GM18868 (cell line): ENCODE data around the gene KSR1.
A peak's percentile ranks its signal among the peaks of the same experiment; 100 is the strongest.

Experiments used
- ATAC-seq: cut with Tn5 transposase; IDR thresholded peaks from one replicate; pipeline ENCODE4 v1.9.1; 2021; ENCODE audit warnings: mild to moderate bottlenecking, moderate library complexity; ENCODE audit not compliant: unreplicated experiment

Gene KSR1

DNA sequence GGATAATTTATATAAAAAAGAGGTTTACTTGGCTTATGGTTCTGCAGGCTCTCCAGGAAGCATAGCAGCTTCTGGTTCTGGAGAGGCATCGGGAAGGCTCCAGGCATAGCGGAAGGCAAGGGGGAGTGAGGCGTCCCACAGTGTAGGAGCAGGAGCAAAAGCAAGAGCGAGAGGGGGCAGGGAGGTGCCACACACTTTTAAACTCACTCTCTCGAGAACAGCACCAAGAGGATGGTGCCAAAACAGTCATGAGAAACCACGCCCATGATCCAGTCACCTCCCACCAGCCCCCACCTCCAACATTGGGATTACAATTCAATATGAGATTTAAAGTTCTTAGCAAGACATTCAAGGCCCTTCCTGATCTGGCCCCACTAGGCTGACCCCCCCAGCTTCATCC, 124.8 kb downstream of the KSR1 start:
- ATAC-seq, result no peak

DNA sequence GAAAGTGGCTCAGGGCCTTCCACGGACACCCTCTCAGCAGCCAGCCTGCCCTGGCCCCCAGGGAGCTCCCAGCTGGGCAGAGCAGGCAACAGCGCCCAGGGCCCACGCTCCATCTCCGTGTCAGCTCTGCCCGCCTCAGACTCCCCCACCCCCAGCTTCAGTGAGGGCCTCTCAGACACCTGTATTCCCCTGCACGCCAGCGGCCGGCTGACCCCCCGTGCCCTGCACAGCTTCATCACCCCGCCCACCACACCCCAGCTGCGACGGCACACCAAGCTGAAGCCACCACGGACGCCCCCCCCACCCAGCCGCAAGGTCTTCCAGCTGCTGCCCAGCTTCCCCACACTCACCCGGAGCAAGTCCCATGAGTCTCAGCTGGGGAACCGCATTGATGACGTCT, 126.4 kb downstream of the KSR1 start:
- ATAC-seq, result no peak

DNA sequence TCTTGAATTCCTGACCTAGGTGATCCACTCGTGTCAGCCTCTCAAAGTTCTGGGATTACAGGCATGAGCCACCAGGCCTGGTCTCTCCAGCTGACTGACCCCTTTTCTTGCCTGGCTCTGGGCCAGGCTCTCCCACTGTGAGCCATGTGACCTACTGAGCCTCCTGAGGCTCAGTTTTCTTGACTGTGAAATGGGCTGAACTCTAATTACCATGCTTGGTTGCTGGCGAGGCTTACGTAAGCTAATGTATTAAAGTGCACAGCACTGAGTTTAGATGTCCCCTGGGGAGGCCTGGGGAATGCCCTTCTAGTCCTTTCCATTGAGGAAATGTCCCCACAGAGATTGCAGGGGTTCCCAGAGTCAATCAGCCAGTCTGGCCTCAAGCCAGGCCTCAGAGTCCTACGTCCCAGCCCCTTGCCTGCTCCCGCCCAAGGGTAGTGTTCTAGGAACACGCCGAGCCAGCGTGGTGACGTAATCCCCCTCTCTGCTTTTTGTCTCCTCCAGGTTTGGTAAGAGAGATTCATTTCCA, 129.0 kb downstream of the KSR1 start:
- peak; percentile 80 for ATAC-seq

DNA sequence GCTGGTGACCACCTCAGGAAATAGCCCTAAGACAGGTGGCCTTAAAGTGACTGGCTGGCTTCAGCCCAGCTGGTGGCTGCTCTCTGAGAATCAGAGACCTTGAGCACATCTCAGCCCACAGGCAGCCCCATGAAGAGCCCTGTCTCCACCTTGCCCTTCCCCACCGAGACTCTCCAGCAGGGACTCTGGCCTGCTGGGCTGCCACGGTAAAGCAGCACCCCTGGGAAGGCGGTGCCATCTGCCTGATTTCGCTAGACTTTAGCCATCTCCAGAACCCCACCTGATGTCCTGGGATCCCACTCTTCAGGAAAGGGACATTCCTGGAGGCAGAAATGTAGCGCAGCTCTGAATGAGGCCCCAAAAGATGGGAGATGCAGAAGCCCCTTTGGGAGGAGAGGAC, 129.5 kb downstream of the KSR1 start:
- no peak for ATAC-seq

DNA sequence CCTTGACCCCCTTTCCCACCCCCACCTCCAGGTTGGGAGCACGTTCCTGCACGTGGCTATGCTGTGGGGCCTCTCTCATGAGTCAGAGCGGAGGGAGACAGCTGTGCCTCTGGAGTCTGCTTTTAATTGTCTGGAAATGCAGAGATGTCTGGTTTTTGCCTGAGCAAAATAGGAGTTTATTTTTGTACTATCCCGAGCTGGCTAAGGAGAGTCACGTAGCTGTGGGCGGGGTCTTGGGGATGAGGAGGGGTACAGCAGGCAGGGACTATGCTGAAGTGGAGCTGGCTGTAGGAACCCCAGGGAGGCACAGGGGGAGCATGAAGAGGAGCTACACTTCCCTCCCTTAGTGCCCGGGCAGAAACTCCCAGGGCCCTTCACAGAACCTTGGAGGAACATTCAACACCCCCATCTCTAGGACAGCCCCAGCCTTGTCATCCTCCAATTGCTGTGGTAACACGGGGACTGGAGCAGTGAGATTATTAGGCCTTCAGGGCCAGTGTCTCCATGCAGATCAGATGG, 130.0 kb downstream of the KSR1 start:
- no peak for ATAC-seq

DNA sequence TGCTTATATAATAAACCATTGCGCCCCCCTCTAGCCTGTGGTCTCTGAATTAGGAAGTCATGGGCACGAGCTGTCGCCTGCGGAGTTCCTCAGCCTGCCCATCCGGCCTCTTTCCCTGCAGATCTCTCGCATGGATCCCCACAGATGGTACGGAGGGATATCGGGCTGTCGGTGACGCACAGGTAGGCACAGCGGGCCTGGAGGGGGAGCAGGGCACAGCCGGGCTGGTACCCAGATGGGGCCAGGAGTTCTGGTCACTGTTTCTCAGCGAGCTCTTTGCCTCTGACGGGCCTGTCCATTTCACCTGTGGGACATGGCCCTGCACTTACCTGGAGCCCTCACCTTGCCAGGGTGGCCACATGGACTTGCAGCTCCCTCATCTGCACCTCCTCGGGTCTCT, 132.1 kb downstream of the KSR1 start:
- ATAC-seq, result no peak

DNA sequence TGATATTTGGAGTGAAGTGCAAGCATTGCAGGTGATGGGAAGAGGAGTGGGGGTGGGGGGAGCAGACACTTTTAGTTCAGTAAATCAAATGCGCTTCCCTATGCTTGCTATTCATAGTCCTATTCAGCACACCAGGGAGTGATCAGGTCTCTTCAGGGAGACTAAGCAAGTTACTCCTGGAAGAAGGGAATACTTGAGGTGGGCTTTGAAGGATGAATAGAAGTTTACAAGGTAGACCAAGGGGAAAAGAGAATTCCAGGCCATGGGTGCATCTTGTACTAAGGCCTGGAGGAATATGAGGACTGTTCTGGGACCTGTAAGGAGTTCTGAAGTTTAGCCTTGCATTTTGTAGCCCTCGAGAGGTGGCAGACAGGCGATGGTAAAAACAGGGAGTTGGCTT, 134.6 kb downstream of the KSR1 start:
- no peak for ATAC-seq

DNA sequence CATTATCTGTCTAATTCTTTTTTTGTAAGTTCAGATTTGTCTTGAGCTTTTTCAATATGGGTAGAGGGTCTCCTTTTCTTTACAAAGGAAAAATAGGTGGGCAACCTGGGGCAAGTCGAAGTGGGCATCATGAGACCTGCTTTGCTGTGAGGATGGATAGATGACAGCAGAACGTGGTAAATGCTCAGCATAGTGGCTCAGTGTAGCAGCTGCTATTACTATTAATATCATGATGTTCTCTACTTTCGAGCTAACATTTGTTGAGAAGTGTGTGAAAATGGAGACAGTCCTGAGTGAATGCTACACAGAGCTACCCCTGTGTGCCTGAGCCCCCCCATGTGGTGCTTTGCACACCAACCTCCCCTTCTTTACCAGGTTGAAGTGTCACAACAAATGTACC, 135.7 kb downstream of the KSR1 start:
- no peak for ATAC-seq

DNA sequence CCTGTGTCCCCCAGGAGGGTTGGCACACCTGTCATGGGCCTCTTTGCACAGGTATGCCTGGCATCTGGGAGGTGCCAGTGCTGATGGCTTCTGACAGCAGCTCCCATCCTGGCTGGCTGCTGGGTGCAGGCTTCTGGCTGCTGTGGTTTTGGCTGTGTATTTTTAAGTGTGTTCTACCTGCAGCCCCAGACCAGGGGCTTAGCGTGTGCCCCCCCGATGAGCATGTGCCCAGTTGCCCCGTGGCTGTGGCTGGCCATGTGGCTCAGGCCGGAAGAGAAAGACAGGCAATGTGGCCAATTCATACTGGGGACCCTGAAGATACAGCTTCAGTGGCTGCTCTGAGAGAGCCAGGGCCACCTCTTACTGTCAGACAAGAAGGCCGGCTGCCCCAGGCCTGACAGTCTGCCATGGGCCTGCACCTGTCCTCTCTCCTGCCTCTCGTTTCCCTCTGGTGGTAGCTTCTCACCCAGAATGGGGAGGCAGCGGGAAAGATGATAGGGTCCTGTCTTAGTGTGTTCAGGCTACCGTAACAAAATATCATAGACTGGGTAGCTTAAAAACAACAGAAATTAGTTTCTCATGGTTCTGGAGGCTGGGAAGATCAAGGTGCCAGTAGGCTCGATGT, 137.1 kb downstream of the KSR1 start:
- no peak for ATAC-seq

DNA sequence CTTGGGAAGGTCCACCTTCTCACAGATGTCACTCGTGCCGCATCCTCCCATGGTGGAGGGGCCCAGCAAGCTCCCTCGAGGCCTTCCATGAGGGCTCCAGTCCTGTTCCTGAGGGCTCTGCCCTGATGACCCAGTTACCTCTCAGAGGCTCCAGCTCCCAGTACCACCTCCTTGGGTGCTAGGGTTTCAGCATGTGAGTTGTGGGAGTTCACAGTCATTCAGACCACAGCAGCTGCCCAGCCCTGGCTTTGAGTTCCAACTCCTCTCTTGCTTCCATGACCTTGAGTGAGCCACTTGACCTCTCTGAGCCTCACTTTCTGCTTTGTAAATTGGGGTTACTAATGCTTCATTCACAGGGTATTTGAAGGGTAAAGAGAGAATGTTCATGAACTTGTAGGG, 137.6 kb downstream of the KSR1 start:
- no peak for ATAC-seq

DNA sequence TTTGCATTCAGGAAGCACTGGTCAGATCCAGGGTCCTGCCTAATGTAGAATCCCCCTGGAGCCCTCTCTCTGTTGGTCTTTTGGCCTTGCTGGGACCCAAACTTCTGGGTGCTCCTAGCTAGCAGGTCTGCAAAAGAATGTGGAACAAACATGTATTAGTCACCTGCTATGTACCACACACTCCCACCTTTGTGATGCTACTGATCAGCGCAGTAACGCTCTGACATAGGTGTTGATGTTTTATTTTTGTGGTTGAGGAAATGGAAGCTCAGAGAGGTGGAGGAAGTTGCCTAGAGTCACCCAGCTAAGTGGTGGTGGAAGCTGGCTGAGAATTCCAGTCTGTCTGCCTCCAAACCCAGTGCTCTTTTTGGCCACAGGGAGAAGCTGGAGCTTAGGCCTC, 139.0 kb downstream of the KSR1 start:
- no peak for ATAC-seq

DNA sequence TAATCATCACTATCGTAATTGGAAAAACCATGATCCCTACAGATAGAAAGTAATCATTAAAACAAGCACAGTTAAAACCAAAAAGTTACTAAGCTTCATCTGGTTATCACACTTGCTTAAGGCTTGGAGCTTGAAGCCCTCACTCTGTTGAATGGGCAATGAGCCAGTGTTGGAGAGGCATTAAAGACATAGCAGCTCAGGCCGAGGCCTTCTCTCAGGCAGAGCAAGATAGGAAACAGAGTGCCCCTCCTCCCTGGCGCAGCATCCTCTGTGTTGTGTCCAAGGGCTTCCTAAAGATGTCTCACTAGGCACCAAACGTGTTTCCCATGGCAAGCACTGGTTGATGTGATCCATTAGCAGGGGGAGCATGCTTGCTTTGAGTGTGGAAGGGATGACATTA, 139.8 kb downstream of the KSR1 start:
- ATAC-seq, result no peak

DNA sequence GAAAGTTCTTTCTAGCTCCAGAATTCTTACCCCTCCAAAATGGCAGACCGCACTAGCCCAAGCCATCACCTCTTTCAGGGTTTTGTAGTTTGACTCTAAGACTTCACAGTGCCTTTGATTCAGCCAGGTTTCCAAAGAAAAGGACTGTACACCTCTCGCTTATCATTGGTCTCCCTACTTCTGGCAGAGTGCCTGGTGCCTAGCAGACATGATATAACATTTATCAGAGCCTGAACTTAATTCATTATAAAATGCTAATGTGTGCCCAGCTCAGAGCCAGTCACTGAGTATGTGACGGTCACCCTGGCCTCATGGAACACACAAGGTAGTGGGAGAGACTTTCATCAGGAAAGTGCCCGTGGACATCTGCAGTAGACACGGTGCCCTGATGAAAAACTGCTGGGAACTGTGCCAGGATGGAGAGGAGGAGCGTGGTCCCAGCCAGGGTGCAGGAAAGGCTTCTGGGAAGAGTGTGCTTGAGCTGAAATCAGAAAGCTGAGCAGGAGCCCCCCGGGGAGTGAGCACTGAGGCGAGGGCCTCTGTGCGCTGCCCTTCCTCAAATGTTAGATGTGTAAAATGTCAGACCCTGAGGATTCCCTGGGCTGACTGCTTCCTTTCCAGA, 140.4 kb downstream of the KSR1 start:
- no peak for ATAC-seq

DNA sequence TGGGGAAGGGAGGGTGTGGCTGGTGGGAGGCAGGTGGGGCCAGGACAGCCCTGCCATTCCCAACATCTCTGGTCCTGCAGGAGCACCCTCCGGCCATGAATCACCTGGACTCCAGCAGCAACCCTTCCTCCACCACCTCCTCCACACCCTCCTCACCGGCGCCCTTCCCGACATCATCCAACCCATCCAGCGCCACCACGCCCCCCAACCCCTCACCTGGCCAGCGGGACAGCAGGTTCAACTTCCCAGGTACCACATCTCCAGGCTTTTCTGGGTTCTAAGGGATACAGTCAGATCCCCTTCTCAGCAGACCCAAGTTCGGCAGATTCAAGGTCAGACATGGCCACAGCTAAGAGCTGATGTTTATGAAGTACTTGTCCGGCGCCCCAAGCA, 140.9 kb downstream of the KSR1 start:
- ATAC-seq, result no peak

DNA sequence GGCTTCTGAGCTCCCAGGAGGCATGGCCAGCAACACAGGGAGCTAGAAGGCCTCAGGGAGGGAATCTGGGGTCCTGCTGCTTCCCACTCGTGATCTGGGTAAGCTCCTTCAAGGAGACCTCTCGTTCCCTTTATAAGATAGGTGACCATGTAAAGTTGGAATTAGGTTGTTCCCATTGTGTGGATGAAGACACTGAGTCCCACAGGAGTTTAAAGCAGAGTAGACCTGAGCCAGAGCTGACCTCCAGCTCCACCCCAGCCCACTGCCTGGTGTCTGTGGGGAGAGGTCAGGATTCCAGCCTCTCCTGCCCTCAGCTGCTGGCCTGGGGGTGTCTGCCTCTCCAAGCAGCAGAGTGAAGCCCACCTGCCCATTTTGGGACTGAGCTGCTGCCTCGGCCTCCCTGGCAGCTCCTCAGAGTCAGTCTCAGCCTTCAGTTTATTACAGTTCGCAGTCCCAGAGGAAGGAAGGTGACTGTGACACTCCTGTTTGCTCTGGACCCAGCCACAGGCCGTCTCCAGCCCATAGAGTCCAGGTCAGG, 141.6 kb downstream of the KSR1 start:
- no peak for ATAC-seq

DNA sequence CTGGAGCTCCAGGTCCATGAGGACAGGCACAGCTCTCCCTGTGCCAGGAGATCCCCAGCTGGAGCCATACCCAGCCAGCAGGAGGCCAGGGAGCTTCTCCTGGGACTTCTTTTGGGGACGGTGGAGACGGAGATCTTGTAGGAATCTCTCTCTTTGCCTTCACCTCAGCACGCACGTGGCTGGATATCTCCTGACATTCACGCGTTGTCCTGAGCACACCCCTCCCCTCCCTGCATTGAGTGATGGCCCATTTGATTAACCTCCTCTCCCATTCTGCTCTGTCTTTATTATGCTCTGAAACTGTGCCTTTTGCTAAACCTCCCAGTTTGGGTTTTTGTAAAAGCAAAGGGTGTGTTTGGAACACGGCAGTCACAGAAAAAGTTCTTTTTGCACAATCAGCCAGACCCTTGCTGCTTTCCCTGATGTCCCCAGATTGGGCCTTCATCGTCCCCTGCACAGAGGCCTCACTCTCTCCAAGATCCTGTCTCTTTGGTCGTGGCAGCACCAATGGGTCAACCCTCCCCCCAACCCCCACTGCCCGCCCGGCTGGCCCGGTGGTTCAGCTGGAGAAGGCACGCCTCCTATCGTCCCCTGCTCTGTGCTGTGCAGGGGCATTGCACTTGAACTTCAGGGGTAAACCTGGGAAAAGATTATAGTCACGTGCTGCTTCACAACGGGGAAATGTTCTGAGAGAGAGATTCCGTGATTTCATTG, 142.2 kb downstream of the KSR1 start:
- ATAC-seq, result no peak

DNA sequence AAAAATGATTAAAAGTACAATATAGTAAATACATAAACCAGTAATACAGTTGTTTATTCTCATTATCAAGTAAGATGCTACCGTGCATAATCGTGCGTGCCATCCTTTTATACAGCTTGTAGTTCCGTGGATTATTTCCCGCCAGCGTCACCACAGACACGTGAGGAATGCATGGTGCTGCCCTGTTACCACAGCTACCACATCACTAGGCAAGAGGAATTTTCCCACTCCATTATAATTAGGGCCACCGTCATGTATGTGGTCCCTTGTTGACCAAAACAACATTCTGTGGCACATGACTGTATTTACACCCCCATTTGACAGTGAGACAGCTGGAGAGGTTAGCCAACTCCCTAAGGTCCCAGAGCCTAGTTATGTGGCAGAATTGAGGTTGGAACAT, 144.2 kb downstream of the KSR1 start:
- no peak for ATAC-seq

DNA sequence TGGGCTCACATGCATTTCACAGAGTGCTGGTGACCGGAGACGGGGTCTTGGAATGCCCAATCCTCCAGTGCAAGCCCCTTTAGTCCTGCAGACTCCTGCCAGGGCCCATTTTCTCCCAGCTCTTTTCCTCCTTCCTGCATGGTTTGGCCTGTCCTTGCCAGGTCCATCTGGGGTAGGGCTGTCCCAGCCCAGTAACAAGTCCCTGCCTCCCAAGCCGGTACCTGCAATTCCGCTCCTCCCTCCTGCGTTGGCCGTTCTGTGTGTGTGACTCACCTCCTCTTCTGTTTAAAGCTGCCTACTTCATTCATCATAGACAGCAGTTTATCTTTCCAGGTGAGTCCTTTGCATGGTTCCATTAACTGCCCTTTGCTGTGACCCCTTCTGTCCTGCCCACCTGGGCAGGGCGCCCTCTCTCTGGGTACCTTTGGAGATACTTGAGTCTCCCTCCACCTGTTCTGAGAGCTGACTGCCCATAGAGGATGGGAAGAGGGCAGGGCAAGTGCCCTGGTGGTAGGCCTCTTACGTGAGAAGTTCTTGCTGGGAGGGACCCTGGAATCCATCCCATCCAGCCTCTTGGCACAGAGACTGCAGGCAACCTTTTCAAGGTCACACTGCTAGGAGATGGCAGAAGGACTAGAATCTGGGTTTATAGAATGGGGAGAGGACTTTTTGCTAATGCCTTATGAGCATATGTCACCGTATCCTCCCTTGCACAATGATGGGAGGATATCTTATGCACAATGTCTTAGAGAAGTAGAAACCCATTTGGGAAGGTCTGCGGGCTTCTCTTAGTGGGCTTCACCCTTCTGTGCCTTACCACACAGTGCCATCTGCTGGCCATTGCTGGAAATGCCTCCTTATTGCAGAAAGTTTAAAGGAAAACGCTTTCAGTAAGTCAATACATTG, 145.1 kb downstream of the KSR1 start:
- ATAC-seq, result no peak

DNA sequence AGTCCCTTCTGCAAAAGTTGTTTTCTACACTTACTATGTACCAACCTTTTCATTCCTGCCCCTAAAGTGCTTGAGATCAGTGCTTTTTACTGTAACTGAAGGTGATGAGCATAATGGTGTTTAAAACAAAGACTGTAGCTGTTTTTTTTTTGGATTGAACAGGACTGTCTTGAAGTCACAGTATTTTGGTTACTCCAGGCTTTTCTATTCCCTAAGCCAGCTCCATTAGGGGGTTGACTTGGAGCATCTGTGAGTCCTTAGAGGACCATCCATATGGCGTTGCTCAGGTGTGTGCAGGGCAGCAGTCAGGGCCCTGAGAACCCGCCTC, 145.7 kb downstream of the KSR1 start:
- ATAC-seq, result no peak

DNA sequence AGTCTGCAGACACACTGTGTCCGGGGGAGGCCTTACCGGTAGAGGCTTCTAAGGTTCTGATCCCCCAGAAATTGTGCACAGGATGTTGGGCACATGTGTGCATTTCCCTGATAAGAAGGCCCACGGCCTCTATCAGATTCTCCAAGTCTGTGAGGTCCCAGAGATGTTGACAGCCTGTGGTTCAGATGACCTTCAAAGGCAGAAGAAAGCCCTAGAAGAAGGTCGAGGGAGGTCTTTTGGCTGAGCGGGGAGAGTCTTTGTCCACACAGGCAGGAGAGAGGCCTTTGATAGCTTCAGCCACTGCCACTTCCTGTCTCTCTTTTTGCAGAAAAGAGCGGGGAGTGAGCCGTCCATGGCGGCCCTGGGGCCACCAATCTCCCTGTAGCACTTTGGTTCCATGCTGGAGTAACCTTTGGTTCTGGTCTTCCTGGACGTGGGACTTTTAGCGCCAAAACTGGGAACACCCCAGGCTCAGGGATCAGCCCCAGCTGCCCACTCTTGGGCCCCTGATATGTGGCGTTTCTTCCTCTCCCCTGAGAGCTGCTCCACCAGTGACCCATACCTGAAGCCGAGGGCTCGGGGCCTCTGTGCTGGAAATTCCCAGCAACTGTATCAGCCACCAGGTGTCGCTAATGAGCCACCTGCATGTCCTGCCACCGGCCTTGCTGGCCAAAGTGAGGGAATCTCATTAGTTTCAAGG, 146.6 kb downstream of the KSR1 start:
- ATAC-seq, result no peak
